Astrocyte of the cerebellum (primary cell): ENCODE measurements around the gene COL4A1.
A peak's percentile ranks its signal among the peaks of the same experiment; 100 is the strongest.
"Not testable (repeated sequence)": the region's sequence is repeated elsewhere in the genome, so short reads cannot be mapped to it uniquely, and the experiment has no call there.

ENCODE experiments used
- DNase-seq: peaks from one replicate; pipeline ENCODE4 v3.0.0-alpha.2; 2011; ENCODE audit warnings: low read depth
- H3K4me3 ChIP-seq: 2 replicates; pipeline ENCODE4 v1.5.1; 2011; ENCODE audit warnings: mild to moderate bottlenecking, low read depth, low read length, moderate library complexity
- in situ Hi-C: cut with HindIII; loops from 2 replicates; pipeline ENCODE4 v1.10.0; 2017; ENCODE audit warnings: low sequenced_read_pairs
- TF ChIP-seq, protein P1 (sequence below): IDR thresholded peaks from 2 replicates; pipeline ENCODE4 v1.5.1; 2012; ENCODE audit warnings: low read length, low read depth, moderate library complexity, mild to moderate bottlenecking; ENCODE audit errors: missing control alignments

COL4A1 gene

DNA sequence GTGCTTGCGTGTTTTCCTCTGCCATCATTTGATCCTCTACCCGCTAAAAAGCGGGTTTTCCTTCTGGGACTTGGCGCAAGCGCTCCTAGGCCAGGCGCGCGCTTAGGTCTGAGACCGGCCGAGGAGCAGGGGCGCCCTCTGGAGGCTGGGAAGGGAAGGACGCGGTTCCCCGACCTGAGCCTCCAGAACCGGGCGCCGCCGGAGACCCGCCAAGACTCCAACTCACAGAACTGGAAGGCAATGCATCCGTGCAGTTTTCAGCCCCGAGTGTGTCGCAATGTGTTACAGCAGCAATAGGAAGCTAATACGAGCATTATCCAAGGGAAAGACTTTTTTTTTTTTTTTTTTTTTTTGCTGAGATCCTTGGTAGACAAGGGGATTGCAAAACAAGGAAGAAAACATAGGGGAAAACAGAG, 190.9 kb downstream of the COL4A1 start:
- DNase-seq, result no peak
- no peak overlapping the region for H3K4me3 ChIP-seq
- in situ Hi-C loops, result no loop called here
- TF ChIP-seq, protein P1, sequence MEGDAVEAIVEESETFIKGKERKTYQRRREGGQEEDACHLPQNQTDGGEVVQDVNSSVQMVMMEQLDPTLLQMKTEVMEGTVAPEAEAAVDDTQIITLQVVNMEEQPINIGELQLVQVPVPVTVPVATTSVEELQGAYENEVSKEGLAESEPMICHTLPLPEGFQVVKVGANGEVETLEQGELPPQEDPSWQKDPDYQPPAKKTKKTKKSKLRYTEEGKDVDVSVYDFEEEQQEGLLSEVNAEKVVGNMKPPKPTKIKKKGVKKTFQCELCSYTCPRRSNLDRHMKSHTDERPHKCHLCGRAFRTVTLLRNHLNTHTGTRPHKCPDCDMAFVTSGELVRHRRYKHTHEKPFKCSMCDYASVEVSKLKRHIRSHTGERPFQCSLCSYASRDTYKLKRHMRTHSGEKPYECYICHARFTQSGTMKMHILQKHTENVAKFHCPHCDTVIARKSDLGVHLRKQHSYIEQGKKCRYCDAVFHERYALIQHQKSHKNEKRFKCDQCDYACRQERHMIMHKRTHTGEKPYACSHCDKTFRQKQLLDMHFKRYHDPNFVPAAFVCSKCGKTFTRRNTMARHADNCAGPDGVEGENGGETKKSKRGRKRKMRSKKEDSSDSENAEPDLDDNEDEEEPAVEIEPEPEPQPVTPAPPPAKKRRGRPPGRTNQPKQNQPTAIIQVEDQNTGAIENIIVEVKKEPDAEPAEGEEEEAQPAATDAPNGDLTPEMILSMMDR, result peak; percentile 64

DNA sequence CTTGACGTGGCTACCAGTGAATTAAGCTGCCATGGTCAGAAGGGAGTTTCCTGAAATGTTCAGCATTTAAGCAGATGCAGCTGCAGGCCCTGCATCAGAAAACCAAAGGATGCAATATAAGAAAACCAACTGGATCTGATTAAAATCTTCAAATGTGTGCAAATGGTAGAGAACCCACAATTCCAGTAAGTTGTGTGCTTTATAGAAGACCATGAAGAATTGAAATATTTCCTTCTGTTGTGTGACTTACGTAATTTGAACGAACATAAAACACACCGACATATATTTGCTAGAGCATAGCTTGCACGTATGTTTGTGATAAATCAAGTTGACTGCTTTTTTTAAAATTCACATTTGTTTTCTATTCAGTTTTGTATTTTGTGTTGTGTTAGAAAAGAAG, 191.4 kb downstream of the COL4A1 start:
- in situ Hi-C loops, result no loop called here
- no peak overlapping the region for H3K4me3 ChIP-seq
- DNase-seq, result no peak
- TF ChIP-seq, protein P1, result no peak

DNA sequence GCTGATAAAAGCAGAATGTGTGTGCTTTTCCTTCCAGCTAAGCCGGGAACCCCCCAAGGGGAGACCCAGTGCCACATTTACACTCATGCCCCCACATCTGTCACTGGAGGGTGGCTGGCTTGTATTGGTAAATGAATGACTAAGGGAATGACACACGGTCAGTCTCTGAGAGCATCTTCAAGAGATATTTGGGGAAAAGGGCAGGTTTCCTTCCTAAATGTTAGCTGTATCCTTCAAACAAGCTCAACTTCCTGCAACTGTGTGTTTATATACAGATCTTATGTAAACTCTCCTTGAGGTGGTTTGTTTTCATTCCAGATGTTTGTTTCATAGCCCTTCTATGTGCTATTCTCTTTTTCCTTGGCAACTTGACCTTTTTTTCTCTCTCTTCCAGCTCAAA, 192.6 kb downstream of the COL4A1 start:
- in situ Hi-C loops, result no loop called here
- TF ChIP-seq, protein P1, result no peak
- no peak overlapping the region for H3K4me3 ChIP-seq
- no peak for DNase-seq

DNA sequence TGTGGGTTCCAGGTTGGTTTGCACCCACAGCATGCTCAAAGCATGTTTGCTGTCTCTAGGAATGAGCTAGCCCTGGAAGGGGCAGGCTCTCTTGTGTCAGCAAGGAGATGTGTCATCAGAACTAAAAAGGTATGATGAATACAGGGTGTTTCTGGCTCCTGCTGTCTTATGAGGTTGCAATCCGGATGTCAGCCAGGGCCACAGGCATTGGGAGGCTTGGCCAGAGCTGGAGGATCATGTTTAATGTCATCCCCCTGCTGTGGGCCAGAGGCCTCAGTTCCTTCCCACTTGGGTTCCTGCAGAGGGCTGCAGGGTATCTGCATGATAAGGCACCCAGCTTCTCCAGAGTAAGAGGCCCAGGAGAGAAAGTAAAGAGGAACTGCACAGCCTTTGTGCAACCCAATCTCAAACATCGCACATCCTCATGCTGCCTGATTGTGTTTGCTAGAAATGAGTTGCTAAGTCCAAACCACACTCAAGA, 193.6 kb downstream of the COL4A1 start:
- TF ChIP-seq, protein P1, result no peak
- no peak for DNase-seq
- in situ Hi-C loops, result no loop called here
- no peak overlapping the region for H3K4me3 ChIP-seq

DNA sequence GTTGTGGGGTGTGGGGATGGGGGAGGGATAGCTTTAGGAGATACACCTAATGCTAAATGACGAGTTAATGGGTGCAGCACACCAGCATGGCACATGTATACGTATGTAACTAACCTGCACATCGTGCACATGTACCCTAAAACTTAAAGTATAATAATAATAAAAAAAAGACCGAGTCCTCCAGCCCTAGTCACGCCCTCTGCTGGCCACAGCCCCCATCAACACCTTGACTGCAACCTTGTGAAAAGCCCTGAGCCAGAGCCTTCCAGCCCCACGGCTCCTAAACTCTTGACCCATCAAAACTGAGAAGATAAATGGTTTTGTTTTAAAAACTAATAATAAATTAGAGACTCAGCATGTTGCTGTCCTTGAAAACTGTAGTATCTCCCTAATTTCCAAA, 194.6 kb downstream of the COL4A1 start:
- in situ Hi-C loops, H3K4me3 ChIP-seq, DNase-seq: not testable (repeated sequence)
- TF ChIP-seq, protein P1, result peak; percentile 54

DNA sequence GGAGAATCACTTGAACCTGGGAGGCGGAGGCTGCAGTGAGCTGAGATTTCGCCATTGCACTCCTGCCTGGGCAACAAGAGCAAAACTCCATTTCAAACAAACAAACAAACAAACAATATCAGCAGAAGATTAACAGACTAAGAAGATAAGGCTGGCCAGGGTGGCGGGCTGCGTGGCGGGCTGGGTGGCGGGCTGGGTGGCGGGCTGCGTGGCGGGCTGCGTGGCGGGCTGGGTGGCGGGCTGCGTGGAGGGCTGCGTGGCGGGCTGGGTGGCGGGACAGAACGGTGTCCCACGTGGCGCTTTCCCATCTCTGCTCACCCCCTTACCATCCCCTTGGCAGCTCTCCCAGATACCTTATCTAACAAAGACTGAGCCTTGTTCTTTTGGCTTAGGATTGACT, 196.2 kb downstream of the COL4A1 start:
- DNase-seq, result no peak
- in situ Hi-C loops, result no loop called here
- TF ChIP-seq, protein P1, result no peak
- H3K4me3 ChIP-seq, result no peak overlapping the region
